HL-60 (cell line): ENCODE measurements around the gene ACSF3.

Experiments
- DNase-seq, 2 experiments: peaks; one replicate each; pipeline ENCODE4 v3.0.0-alpha.2; 2010 to 2020; ENCODE audit warnings: low read depth in 1 of 2, low spot score in 1 of 2
- H3K27ac ChIP-seq: fragments of 250-450 bp; sonication (Bioruptor Pico); replicated peaks from 2 replicates; pipeline ENCODE4 v1.5.1; 2020; ENCODE audit warnings: mild to moderate bottlenecking, moderate library complexity
- H3K27me3 ChIP-seq: fragments of 250-450 bp; sonication (Bioruptor Pico); 2 replicates; pipeline ENCODE4 v1.5.1; 2021; ENCODE audit warnings: mild to moderate bottlenecking, moderate library complexity; ENCODE audit not compliant: insufficient read depth, poor library complexity, severe bottlenecking
- H3K4me3 ChIP-seq: replicated peaks from 2 replicates; pipeline ENCODE4 v1.5.1; 2011; ENCODE audit warnings: mild to moderate bottlenecking, control low read depth, low read length; ENCODE audit not compliant: insufficient read depth
- CTCF ChIP-seq: IDR thresholded peaks from one replicate; pipeline ENCODE4 v1.5.1; 2011; ENCODE audit warnings: low read length, control low read depth, inconsistent platforms; ENCODE audit not compliant: insufficient read depth
- GABPA ChIP-seq: IDR thresholded peaks from 2 replicates; pipeline ENCODE4 v1.6.1; 2012; ENCODE audit warnings: low read depth
- POLR2AphosphoS5 ChIP-seq: IDR thresholded peaks from 2 replicates; pipeline ENCODE4 v1.6.1; 2012; ENCODE audit warnings: low read depth
- REST ChIP-seq: IDR thresholded peaks from 2 replicates; pipeline ENCODE4 v1.6.1; 2012; ENCODE audit warnings: low read depth; ENCODE audit not compliant: insufficient replicate concordance
- SPI1 ChIP-seq: IDR thresholded peaks from 2 replicates; pipeline ENCODE4 v1.6.1; 2012; ENCODE audit warnings: low read depth, mild to moderate bottlenecking, borderline replicate concordance

The ACSF3 gene

DNA sequence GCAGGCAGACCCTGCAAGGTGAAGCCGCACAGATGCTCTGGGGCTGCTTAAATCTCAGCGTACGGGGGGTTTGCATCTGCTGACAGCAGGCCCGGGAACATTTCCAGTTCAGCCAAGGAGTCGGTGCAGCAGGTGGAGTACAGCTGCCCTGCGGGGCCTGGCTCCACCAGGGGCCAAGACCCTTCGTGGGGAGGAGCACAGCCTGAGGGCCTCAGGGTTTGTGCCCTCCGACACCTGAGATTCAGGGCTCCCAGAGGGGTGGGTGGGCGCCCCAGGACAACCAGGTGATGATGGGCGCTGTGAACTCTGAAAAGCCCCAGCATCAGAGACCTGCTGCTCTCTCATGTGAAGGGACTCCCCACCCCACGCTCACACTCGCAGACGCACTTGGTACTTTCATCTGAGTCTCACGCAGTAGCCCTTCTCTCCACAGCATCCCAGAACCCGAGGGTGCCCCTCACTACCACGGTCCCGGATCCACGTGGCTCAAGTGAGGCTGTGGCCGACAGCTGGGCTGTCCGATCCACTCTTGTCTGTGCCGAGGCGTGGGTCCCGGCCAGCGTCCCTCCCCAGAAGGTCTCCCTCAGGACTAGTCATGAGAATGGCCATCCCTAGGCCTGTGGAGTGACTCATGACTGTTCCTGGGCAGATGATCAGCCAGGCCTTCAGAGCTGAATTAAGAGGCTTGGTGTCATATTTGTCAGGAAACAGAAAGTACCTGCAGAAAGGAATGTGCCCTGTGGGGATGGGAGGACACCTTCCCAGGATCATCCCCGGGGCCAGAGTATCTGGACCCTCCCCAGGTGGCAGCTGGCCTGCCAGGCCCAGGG is 29.6 kb downstream of the ACSF3 start:
- Histone ChIP-seq H3K27ac (no peak overlapping the region), H3K4me3 (no peak overlapping the region), H3K27me3 (no peaks in the 10 kb centered on the region)
- no peak for DNase-seq
- no peak for TF ChIP-seq SPI1
- TF ChIP-seq CTCF = no peak
- no peak for TF ChIP-seq POLR2AphosphoS5

GRCh38 chr16:89123831-89124100 is 30.1 kb downstream of the ACSF3 start:
- TF ChIP-seq POLR2AphosphoS5 (no peak), CTCF (no peak), GABPA (no peak), REST (no peak), SPI1 (no peak)
- Histone ChIP-seq H3K27ac (no peak overlapping the region), H3K27me3 (no peaks in the 10 kb centered on the region), H3K4me3 (no peak overlapping the region)
- DNase-seq = no peak

DNA sequence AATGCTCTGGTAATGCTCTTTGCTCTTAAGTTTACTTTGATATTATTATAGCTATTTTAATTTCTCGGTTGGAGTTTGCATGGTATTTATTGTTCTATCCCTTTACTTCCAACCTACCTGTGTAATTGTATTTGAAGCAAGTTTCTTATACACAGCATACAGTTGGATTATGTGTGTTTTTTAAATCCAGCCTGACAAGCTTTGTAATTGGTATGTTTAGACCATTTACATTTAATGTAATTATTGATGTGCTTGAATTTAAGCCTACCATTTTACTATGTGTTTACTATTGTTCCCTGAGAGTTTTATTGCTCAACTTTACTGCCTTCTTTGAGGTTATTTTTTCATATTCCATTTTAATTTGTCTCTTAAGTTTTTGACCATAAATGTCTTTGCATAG is 35.7 kb downstream of the ACSF3 start:
- no peak overlapping the region for H3K27ac ChIP-seq
- no peak for DNase-seq
- H3K27me3 ChIP-seq = no peaks in the 10 kb centered on the region
- TF ChIP-seq CTCF = no peak
- no peak for TF ChIP-seq SPI1
- TF ChIP-seq GABPA = no peak
- no peak for TF ChIP-seq POLR2AphosphoS5
- TF ChIP-seq REST = no peak
- H3K4me3 ChIP-seq = no peak overlapping the region

GRCh38 chr16:89130448-89130847 is 36.8 kb downstream of the ACSF3 start:
- TF ChIP-seq SPI1 = no peak
- TF ChIP-seq GABPA = no peak
- TF ChIP-seq REST = no peak
- no peak for TF ChIP-seq CTCF
- no peak for TF ChIP-seq POLR2AphosphoS5
- DNase-seq = no peak
- no peak overlapping the region for H3K27ac ChIP-seq
- no peaks in the 10 kb centered on the region for H3K27me3 ChIP-seq
- H3K4me3 ChIP-seq = no peak overlapping the region
